RPMI7951 (cell line): ENCODE measurements around the gene SSRP1. TPM values are rescaled to one million over a fixed set of nuclear protein-coding genes. Genes with fewer than 3 reads are reported as not detected.
"Not testable (repeated sequence)": the region's sequence is repeated elsewhere in the genome, so short reads cannot be mapped to it uniquely, and the experiment has no call there.

Source experiments
- DNase-seq: peaks from one replicate; pipeline ENCODE4 v3.0.0-alpha.2; 2012; ENCODE audit warnings: low read depth
- total RNA-seq: library from RNA; depleted of rRNA; stranded (reverse); fragments of >200 nt; shearing (Covaris generic); gene quantifications from 2 replicates; pipeline ENCODE4 v1.2.3, GENCODE V29; 2014

Gene SSRP1
- total RNA-seq, 1 experiment from 2014 or later = 105 TPM

DNA sequence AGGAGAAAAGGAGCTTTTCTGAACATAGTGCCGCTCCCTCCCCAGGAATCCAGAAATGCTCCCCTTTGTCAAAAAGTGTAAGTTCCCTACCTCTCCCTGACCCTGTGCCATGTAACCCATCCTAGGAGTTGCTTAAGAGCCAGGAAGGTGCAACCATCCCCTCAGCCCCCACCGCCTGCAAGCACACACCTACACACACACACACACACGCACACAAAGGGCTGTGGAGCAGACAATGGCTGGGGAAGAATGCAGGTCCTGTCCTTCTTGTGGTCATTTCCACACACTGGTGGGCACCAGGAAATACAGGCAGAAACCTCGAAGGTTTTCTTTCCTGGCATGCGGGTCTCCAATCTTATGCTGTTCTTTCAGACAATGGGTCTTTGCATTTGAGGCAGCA, 3.6 kb upstream of the SSRP1 start:
- no peak for DNase-seq

DNA sequence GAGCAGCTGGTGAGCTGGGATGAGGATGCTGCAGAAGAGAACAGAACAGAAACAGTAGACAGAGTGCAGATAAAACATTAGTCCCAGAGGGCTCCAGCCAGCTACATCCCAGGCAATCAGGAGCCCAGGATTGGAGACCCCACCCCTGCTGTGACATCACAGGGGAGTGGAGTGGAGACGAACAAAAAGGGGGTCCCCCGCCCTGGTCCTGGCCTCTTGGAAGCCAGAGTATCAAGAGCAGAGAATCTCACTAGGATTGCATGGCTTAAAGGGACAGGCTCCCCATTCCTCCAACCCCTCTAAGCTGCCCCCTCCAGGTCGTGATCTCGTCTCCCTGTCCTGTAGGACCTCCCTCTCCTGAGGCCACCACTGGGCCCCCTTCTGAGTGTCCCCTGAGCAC, 2.5 kb upstream of the SSRP1 start, which contains the start of gene P2RX3:
TSS of gene P2RX3 (plus strand) at position 211 of the 400 bp plus-strand sequence. CDS start 199 bp downstream, outside the sequence.
- DNase-seq = no peak

DNA sequence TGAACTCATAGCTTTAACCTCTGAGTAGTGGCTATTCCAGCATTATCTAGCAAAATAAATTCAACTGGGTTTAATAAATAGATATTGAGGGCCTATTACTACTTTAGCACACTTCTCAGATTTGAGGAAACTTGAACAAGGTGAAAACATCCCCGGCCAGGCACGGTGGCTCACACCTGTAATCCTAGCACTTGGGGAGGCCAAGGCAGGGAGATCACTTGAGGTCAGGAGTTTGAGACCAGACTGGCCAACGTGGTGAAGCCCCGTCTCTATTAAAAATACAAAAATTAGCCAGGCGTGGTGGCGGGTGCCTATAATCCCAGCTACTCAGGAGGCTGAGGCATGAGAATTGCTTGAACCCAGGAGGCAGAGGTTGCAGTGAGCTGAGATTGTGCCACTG, 1.2 kb upstream of the SSRP1 start:
- not testable (repeated sequence) for DNase-seq

DNA sequence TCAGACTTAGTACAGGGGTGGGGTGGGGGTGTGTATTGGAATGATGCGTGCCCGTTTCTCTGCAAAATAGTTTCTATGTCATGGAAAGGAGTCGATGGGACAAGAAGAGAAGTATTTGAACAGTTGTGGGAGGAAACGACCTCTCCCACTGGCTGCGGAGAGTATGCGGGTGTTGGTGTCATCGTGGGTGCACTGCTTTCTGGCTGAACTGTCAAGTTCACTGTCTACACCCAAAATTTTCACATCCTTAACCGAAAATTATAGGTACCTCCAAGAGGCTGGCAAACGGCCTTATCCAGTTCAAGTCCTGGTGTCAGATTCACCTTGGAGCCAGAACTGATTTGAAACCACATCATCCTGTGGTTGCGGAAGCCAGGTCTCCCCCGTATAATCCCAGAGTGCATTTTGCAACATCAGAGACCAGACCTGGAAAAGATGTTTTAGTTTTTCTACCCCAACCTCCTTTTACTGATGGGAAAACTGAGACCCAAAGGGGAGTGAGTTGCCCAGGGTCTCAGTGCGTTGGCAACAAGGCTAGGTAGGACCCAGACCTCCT, 497 bp upstream of the SSRP1 start:
- DNase-seq = no peak

DNA sequence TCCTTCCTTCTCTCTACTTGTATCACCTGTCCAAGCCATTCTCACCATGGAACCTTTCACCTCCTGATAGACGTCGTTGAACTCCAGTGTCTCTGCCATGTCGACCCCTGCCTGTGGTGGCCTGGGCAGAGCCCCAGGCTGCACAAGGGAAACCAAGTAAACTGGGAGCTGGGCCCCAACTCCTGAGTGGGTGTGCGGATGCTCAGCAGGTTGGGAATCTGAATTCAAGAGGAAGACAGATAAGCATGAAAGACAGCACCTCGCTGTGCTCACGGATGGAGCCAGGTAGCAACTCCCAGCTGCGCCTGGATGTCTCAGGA, 709 bp downstream of the SSRP1 start:
- no peak for DNase-seq

DNA sequence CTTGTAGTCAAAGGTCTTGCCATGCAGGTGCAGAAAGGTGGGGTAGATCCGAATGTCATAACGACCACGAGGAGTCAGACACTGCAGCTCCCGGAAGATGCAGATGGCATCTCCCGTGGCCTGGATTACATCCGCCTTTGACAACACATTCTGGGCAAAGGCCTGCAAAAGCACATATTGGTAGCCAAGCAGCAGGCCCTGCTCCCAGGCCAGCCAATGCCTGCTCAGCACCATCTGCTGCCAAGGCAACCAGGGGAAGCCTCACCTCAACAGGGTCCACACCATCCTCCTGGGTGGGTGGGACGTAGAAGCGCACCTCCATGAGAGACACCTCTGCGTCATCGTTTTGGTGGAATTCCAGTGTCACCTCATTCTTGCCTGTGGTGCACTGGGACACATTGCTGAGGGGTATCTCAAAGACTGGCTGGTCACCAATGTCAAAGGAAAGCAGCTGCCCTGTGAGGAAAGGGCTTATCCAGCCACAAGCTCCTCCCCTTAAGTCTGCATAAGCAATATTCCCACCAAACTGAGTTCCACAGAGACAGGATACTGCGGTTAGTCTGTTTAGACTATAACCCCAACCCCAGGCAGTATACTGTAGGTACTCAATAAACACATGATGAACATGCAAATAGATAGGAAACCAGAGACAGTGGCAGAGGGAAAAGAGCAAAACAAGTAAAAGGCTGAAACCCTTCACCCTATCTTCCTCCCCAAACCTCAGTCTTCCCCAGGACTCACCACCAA, 2.8 kb downstream of the SSRP1 start:
- DNase-seq = no peak

DNA sequence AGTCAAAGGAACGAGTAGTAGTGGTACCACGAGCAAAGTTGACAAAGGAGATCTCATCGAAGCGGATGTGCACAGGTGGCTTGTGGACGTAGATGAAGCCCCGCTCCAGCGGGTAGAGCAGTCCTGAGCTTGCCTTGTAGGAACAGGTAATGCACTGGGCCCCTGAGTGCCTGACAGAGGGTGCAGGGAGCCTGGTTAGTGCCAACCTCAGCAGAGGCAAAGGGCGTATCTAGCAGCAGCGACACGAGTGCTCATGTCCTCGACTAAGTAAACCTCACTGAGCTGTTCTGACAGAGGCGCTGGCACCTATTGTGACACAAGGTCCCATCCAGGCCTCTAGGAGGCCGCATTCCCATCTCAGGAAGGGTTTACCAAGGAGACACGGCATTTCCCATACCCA, 4.0 kb downstream of the SSRP1 start:
- no peak for DNase-seq

DNA sequence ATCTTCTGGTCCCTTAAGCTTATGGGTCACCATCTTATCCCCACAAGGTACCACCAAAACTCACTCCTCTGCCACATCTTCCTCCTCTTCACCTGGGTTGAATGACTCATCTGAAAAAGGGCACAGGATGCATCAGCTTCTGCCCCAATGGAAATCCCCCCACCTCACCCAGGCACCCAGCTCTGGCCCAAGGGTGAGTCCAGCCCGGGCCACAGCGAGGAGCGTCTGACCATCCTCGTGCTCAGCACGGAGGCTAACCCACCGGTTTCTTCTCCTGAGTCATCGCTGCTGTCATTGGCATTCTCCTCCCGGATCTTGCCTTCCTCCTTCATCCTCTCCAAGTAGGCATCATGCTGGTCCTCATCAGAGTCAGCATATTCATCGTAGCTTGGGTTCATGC, 5.7 kb downstream of the SSRP1 start:
- DNase-seq = no peak

DNA sequence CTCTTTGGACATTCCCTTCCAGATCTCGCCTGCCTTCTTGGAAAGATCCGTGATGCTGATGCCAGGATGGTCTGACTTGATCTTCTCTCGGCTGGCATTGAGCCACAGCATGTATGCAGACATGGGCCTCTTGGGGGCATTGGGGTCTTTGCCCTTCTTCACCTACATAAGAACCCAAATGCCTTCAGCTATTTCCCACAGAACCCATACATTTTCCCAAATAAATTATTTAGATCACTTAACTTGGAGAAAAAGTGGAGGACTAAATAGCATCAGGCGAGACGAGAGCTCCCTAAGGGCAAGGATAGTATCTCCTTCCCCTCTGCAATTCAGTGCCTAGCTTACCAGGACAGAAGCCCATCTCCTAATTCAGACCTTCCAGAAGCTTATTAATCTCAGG, 8.0 kb downstream of the SSRP1 start:
- no peak for DNase-seq

DNA sequence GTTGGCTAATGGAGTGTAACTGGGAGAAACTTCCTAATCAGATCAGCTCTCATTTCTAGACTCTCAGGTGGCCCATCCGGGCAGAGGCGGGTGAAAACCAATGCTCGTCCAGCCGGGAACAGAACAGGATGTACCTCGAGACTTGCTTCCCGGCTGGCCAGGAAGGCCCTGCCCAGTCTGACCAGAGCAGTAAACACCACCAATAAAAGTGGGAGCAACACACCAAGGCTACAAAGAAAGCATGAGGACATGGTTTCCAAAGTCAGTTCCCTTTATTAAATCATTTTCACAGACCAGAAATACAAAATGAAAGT, 10.0 kb downstream of the SSRP1 start:
- no peak for DNase-seq

DNA sequence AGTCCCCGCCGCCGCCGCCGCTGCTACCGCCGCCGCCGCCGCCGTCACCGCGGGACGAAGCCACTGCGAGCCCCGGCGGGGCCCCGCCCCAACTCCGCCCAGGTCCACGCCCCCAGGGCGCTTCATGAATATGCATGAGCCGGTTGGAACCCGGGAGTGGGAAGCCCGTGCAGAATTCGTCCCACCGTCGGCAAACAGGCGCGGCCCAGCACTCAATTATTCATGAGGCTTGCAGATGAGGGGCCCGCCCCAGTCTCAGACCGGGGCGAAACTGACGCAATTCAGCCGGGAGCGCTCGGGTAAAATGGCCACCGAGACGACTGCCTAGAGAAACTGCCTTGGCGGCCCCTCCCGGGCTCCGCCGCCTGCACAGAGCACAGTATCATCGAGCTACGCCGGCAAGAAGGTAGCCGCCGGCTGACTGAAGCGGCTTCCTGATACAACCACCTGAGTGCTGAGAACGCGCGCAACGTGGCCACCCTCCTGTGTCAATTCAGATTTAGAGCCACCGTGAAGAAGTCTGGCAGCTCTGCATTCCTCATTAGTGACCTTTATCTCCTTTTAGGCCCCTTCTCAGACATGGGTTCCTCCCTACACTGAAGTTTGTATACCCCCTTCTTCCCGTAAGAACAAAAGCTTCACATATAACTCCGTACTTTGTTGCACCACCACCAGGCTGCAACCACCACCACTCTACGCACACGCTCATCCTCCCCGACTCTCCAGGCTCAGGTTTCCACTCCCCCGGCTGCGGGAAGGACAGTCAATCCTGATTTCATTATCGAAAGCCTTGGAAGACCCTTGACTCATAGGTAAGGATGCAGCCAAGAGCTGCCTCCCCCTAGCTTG, 10.6 kb downstream of the SSRP1 start, which contains the start of gene TNKS1BP1:
TSS of gene TNKS1BP1 (minus strand) at position 67 of the 849 bp plus-strand sequence. CDS start 3,067 bp downstream, outside the sequence.
- peak; percentile 95 for DNase-seq

DNA sequence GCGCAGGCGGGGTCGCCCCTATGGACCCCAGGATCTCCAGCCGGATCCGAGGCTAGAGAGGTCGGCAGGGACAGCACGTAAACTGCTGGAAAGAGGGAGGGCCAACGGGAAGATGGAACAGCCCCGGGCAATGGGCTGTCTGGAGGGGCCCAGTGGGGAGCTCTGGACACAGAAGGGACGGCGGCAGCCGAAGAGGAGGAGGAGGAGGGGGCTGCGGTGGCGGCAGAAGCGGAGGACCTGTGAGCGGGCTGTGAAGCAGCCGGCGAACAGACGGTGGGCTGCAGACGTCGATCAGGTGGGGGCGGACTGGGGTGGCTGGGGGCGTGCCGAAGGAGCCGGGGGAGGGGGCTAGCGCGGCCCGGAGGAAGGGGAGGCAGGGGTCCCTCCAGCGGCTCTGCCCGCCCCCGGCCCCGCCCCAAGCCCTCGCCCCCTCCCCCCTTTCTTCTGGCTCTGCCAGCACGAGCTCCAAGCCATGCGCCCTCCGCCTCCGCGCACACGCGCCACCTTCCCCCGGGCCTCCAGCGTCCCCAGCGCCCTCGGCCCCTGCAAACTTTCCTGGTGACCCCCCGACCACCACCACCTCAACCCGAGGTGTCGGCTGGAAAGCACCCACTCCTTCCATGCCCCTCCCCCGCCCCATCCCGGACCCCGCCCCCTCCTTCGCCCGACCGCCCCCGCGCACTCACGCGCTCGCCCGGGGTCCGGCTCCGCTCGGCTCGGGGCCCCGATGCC, 11.4 kb downstream of the SSRP1 start:
- DNase-seq = peak; percentile 50

DNA sequence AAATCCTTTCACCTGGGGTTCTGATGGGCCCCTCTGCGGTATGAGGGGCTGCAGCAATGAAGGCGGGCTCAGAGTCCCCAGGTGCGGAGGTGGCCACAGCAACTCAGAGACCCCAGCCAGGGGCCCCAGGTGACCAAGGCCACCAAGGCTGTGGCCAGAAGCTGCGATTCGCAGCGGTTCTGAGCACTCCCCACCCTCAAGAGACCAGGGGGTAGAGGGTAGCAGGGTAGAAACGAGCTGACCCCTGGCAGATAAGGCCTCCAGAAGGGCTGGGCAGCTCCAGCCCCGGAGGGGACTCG, 11.9 kb downstream of the SSRP1 start:
- DNase-seq = no peak

DNA sequence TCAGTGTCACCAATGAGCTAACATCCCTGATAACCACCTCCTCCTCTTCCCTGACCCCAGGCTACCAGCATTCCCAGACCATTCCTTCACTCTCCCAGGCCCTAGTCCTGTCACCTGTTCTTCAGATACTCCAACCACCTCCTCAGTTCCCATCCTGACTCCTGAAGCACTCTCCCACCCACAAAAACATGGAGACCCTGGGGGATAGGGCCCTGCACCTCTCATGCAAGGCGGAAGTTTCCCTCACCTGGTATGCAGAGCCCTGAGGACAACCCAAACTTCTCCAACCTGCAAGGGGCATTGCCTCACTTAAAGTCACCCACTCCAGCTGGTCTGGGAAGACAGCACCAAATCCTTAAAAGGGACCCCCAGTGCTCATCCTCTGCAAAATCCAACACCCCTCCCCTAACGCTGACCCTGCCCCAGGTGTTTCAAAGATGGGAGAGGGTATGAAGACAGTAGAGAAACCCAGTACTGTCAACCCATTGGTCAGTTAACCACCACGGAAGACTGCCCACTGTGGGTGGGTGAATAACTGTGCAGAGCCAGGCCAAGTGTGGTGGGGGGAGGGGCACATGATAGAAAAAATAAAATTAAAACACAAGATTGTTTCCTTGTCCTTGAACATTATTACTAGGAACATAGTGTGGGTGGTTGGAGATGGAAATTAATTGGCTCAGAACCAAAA, 12.4 kb downstream of the SSRP1 start:
- peak; percentile 13 for DNase-seq

DNA sequence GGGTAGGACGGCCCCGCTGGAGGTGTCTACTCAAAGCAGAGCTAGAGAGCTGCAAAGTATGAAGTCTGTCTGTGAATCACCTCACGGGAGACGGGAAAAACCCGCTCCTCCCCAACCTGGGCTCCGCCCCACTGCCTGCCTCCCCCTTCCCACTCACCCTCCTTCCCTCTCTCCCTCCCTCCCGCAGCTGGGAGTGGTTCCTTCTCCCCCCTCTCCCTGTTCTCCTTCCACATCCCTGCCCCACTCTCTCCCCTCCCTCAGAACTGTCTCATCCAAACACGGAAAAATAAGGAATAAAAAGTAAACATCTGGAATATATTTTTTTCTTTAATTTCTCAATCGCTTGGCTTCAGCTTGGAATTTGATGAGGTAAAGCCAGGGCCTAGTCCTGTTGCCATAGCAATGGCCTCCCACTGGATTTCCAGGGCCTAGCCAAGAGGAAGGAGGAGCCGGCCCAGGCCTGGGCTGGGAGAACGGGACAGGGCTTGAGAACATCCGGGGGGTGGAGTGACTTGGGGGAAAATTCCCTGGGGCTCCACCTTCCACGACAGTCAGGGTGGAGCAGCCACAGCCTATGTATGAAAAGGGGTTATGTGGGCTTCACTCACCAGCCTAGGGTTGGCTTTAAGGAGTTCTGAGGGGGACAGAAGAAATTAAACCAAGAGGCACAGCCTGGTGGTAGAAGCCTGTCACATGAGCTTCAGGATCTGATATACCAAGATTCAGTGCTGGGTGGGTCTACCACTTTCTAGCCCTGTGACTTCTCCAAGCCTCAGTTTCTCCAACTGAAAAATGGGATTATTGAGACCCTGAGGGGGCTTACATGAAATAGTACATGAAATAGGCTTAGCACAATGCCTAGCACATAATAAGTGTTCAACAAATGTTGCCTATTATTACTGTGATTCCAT, 13.2 kb downstream of the SSRP1 start:
- peak; percentile 96 for DNase-seq

DNA sequence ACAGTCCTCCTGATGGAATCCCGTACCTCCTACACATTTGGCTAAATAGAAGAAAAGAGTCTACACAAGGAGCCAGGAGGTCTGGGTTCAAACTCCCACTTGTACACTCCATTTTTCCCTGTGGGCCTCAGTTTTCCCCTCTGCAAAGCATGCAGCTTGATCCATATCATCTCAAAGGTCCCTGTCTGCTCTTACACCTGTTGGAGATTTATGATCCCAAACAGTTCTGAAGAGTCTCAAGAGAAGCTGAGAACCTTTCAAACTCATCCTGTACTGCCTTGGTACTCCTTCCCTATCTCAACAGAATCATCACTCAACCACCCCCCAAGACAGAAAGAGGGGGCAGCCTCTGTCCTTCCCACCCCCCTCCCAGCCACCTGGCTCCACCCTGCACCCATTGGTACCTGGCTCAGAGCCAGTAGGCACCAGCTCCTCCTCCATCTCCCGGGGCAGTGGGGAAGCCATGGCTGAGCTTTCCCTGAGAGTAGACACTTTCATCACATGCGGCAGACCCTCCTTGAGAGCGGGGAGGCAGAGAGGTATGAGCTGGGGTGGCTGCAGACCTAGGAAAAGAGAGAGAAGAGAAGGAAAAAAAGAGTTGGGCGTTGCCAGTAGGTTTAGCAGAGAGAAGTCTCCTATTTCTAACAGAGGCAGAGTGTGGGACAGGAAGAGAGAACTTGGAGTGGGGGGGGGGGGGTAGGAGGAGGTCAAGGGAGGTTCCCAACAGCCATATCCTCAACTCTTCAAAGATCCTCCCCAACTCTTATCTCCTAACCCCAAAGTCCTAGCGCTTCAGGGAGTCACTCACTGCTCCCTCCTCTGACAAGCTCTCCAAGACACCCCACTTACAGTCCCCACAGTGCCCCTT, 14.1 kb downstream of the SSRP1 start:
- peak; percentile 19 for DNase-seq

DNA sequence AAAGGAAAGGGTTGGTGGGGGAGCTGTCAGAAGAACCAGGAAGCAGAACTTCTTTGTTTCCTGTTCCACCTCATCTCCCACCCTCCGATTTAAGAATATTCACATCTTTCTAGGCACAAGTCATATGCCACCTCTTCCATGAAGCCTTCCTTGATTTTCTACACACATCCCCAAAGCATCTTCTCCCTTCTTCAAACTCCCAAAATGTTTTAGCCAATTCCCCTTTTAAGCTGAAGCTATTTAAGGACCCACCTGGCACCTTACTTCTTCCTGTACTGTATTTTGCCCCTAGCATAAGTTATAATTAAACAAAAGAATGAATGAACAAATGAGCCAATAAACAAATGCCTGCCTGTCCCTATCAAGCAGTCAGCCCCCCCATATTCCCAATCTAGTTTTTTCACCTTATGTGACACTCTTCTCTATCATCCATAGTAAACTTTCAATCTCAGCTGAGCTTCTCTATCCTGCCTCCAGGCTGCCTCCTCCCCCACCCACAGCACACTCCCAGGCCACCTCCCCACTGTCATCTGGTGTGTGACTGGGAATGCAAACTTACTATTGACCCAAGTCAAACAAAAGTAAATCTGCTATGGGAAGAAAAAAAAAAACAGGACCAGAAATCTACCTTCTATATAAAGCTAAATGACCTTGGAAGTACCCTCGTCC, 14.8 kb downstream of the SSRP1 start:
- no peak for DNase-seq

DNA sequence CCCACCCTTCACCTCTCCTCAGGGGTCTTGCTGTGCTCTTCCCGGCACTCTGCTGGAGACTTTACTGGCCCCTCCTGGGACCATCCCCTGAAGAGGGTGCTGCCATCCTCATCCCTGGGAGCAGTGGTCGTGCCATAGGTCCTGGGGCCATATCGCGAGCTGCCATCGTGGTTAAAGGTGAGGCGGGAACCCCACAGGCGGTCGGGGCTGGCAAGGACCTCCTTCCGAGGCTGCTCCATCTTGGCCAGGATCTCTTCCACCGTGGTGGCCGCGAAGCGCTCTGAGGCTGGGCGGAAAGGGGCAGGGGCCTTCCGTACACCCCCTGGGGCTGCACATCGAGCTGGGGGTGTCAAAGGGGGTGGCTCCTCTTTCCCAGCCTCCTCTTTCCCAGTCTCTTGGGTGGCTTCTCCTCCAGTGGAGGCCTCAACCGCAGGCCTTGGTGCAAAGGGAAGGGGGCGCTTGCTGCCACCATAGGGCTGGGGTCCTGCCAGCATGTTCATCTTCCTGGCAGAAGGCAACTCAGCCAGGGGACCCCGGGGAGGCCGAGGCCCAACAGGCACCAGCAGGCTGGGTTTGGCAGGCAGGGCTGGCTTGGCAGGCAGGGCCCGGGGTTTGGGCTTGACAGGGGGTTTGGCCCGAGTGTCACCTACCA, 15.5 kb downstream of the SSRP1 start:
- DNase-seq = no peak

DNA sequence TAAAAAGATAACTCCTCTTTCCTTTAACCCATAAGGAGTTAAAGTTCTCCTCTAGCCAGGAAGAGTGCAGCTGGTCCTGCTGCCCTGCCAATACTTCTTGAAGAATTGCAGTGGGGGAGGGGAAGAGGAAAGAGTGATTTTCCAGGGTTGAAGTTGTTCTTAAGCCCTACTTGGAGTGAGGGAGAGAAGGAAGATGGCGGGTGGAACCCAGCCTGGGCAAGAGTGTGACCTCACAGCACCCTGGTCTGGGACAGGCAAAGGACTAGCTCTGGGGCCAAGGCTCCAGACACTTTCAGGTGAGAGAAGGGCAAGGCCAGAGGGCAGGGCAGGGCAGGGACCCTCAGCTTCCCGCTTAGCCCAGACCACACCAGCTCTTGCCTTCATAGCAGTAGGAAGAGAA, 17.5 kb downstream of the SSRP1 start:
- DNase-seq = no peak
